ENCODE data around the gene SEC61G.
A peak's percentile ranks its signal among the peaks of the same experiment; 100 is the strongest.

The SEC61G gene

GRCh38 chr7:54758702-54759592, at the start of gene SEC61G:
TSS of gene SEC61G (minus strand) at chr7:54759211. CDS start at chr7:54757588, 1,623 bp downstream.
- peak; percentile 93 for DNase-seq (ENCODE audit: low read depth)

GRCh38 chr7:54802841-54803240, 43.8 kb upstream of the SEC61G start:
- no peak for DNase-seq (ENCODE audit: low read depth)

- DNase-seq (ENCODE audit: low read depth): no peak
Measured at GRCh38 chr7:54802114-54802513, 43.1 kb upstream of the SEC61G start.

- DNase-seq (ENCODE audit: low read depth): no peak
Measured at GRCh38 chr7:54799792-54800191, 40.8 kb upstream of the SEC61G start.

GRCh38 chr7:54798530-54798929, 39.5 kb upstream of the SEC61G start:
- no peak for DNase-seq (ENCODE audit: low read depth)

- no peak for DNase-seq (ENCODE audit: low read depth)
Measured at GRCh38 chr7:54796853-54797252, 37.8 kb upstream of the SEC61G start.

- DNase-seq (ENCODE audit: low read depth): peak; percentile 47
Measured at GRCh38 chr7:54796150-54796549, 37.1 kb upstream of the SEC61G start.

- DNase-seq (ENCODE audit: low read depth): no peak
Measured at GRCh38 chr7:54792383-54792782, 33.4 kb upstream of the SEC61G start.

- peak; percentile 68 for DNase-seq (ENCODE audit: low read depth)
Measured at GRCh38 chr7:54788664-54789063, 29.7 kb upstream of the SEC61G start.

- no peak for DNase-seq (ENCODE audit: low read depth)
Measured at GRCh38 chr7:54785261-54785660, 26.2 kb upstream of the SEC61G start.

- no peak for DNase-seq (ENCODE audit: low read depth)
Measured at GRCh38 chr7:54783952-54784351, 24.9 kb upstream of the SEC61G start.

- no peak for DNase-seq (ENCODE audit: low read depth)
Measured at GRCh38 chr7:54782829-54783228, 23.8 kb upstream of the SEC61G start.

GRCh38 chr7:54782314-54782713, 23.3 kb upstream of the SEC61G start:
- DNase-seq (ENCODE audit: low read depth): no peak

- DNase-seq (ENCODE audit: low read depth): no peak
Measured at GRCh38 chr7:54781134-54781920, 22.3 kb upstream of the SEC61G start.

- DNase-seq (ENCODE audit: low read depth): no peak
Measured at GRCh38 chr7:54780490-54780889, 21.5 kb upstream of the SEC61G start.

GRCh38 chr7:54778696-54779540, 19.9 kb upstream of the SEC61G start:
- no peak for DNase-seq (ENCODE audit: low read depth)

GRCh38 chr7:54778166-54778565, 19.2 kb upstream of the SEC61G start:
- no peak for DNase-seq (ENCODE audit: low read depth)

GRCh38 chr7:54774785-54775740, 16.1 kb upstream of the SEC61G start:
- no peak for DNase-seq (ENCODE audit: low read depth)

- peak; percentile 63 for DNase-seq (ENCODE audit: low read depth)
Measured at GRCh38 chr7:54773472-54774399, 14.7 kb upstream of the SEC61G start.

- DNase-seq (ENCODE audit: low read depth): no peak
Measured at GRCh38 chr7:54769203-54769602, 10.2 kb upstream of the SEC61G start.
